HEK293 (cell line): Measurements from ENCODE around the gene GPI.

Experiments
- BCL11A ChIP-seq: fragments of 450-650 bp; formaldehyde crosslinking; IDR thresholded peaks from 2 replicates; pipeline ENCODE4 v1.5.1; 2016; ENCODE audit warnings: low read depth, missing biosample characterization, missing genetic modification characterization
- REST ChIP-seq: fragments of 450-650 bp; formaldehyde crosslinking; IDR thresholded peaks from 2 replicates; pipeline ENCODE4 v1.5.1; 2016; ENCODE audit warnings: missing biosample characterization, missing genetic modification characterization
- TRIM28 ChIP-seq: IDR thresholded peaks from 2 replicates; pipeline ENCODE4 v1.6.1; 2011; ENCODE audit warnings: low read length, control low read depth, borderline replicate concordance
- TSHZ1 ChIP-seq: fragments of 450-650 bp; formaldehyde crosslinking; IDR thresholded peaks from 2 replicates; pipeline ENCODE4 v1.5.1; 2016; ENCODE audit warnings: missing biosample characterization, missing genetic modification characterization, borderline replicate concordance
- YY1 ChIP-seq: fragments of 450-650 bp; formaldehyde crosslinking; IDR thresholded peaks from 2 replicates; pipeline ENCODE4 v1.5.1; 2018; ENCODE audit warnings: missing biosample characterization, missing genetic modification characterization
- ZNF223 ChIP-seq: fragments of 450-650 bp; formaldehyde crosslinking; IDR thresholded peaks from 2 replicates; pipeline ENCODE4 v1.5.1; 2016; ENCODE audit warnings: missing biosample characterization, missing genetic modification characterization
- ZNF239 ChIP-seq: fragments of 450-650 bp; formaldehyde crosslinking; IDR thresholded peaks from 2 replicates; pipeline ENCODE4 v1.5.1; 2016; ENCODE audit warnings: missing biosample characterization, missing genetic modification characterization
- ZNF350 ChIP-seq: fragments of 450-650 bp; formaldehyde crosslinking; IDR thresholded peaks from 2 replicates; pipeline ENCODE4 v1.5.0; 2017; ENCODE audit warnings: missing biosample characterization, mild to moderate bottlenecking, missing genetic modification characterization
- ZNF37A ChIP-seq: fragments of 450-650 bp; IDR thresholded peaks from 2 replicates; pipeline ENCODE4 v1.5.1; 2018; ENCODE audit warnings: missing biosample characterization, missing genetic modification characterization
- ZNF658 ChIP-seq: fragments of 450-650 bp; formaldehyde crosslinking; IDR thresholded peaks from 2 replicates; pipeline ENCODE4; 2016; ENCODE audit warnings: missing biosample characterization, missing genetic modification characterization
- TF ChIP-seq, protein P1 (sequence below): fragments of 450-650 bp; formaldehyde crosslinking; IDR thresholded peaks from 2 replicates; pipeline ENCODE4 v1.5.1; 2016; ENCODE audit warnings: missing biosample characterization, missing genetic modification characterization

DNA sequence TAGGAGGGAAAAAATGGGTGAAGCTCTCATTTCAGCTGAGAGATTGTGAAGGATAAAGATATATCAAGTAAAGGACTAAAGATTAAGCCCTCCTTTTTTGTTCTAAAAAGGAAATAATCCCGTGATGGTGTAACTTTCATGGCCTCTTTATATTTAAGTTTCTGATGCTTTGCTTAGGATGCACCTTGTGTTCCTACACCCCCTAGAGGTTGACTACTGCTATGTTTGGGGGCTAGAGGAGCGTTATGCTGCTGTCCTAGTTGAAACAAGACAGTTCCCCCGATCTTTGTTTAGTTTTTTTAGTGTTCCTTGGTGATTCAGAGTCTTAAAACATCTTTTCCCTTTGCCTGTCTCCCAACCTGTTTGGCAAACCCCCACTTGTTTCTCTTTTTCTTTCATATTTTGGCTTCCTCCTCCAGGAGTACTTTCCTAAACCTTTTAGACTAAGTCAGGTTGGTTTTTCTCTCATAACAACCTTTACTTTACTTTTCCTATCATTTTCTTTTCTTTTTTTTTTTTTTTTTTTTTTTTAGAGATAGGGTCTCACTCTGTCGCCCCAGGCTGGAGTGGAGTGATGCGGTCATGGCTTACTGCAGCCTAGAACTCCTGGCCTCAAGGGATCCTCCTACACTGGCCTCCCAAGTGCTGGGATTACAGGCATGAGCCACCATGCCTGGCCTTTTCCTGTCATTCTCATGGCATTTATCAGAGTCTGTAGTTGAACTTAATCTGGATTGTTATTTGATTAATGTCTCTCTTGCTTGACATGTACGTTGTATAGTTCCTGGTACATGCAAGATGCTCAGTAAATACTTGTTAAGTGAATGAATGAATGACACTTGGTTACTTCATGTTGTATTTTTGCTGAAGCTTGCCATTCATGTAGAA lies 66.0 kb downstream of the GPI start:
- TF ChIP-seq BCL11A (tag by site-specific recombination) (no peak), ZNF37A (tag by site-specific recombination) (no peak), TSHZ1 (no peak), ZNF239 (no peak), ZNF658 (tag by site-specific recombination) (no peak), ZNF223 (tag by site-specific recombination) (no peak), TRIM28 (no peak), ZNF350 (no peak), REST (tag by site-specific recombination) (no peak; the same call in none of the 2 replicates), YY1 (no peak)
- TF ChIP-seq, protein P1, sequence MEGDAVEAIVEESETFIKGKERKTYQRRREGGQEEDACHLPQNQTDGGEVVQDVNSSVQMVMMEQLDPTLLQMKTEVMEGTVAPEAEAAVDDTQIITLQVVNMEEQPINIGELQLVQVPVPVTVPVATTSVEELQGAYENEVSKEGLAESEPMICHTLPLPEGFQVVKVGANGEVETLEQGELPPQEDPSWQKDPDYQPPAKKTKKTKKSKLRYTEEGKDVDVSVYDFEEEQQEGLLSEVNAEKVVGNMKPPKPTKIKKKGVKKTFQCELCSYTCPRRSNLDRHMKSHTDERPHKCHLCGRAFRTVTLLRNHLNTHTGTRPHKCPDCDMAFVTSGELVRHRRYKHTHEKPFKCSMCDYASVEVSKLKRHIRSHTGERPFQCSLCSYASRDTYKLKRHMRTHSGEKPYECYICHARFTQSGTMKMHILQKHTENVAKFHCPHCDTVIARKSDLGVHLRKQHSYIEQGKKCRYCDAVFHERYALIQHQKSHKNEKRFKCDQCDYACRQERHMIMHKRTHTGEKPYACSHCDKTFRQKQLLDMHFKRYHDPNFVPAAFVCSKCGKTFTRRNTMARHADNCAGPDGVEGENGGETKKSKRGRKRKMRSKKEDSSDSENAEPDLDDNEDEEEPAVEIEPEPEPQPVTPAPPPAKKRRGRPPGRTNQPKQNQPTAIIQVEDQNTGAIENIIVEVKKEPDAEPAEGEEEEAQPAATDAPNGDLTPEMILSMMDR (tag by site-specific recombination): peak; percentile 86
